NCI-H82 (cell line): ENCODE results near the gene CBFB.
A peak's percentile ranks its signal among the peaks of the same experiment; 100 is the strongest.
"Not testable (repeated sequence)": the region's sequence is repeated elsewhere in the genome, so short reads cannot be mapped to it uniquely, and the experiment has no call there.

Experiments
- DNase-seq: peaks from one replicate; lab custom pipeline; 2025; lab: John Stamatoyannopoulos, UW

CBFB gene

DNA sequence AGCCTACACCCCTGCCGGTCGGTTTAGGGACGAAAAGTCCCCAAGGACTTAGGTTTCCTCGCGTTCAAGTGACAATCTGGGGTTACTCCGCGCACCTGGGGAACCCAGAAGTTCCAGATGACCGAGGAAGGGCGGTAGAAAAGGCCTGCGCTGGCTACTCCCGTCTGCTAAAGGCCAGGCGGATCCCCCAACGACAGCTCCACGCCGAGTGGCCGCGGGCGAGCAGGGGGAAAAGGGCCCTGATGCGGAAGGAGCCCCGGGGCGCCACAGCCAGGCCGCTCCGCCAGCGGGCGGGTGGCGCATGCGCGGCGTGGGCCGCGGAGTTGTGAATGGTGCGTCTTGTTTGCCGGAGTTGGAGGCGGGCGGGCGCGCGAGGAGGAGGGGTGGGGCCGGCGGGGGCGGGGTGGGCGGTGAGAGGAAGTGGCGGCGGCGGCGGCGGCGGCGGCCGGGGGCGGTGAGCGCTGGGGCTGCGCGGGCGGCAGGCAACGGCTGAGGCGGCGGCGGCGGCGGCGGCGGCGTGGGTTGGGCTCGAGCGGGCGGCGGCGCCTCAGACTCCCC is at the start of gene CBFB:
Gene CBFB, plus strand, starts transcription at position 454 of the 558 bp plus-strand sequence. CDS start 259 bp downstream, outside the sequence.
- DNase-seq, result peak; percentile 91

DNA sequence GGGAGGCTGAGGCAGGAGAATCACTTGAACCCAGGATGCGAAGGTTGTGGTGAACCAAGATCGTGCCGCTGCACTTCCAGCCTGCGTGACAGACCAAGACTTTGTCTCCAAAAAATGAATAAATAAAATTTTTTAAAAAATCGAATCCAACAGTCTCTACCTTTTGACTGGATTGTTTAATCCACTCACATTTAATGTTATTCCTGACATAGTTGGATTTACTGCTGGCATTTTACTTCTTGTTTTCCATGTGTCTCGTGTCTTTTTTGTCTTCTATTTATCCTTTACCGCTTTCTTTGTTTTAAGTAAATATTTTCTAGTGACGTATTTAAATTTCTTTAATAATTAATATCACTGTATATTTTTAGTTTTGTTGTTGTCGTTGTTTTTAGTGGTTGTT is 45.9 kb upstream of the CBFB start:
- no peak for DNase-seq

DNA sequence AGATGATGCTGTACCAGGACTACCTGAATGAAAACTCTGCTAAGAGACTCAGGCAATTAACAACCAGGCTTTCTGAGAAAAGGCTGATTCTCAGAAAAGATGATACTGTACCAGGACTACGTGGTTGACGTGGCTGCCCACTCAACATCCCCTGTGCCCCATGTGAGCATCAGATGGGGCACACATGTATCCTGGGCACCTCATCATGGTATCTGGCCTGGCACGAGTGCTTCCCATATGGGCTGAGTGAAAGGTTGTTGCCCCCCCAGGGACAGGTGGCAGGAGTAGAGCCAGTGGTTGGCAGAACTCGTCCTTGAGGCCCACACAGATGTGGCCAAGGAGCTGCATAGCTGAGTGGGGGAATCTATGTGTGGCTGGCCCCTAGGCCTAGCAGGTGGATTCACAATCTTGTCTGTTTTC is 44.0 kb upstream of the CBFB start:
- DNase-seq, result no peak

DNA sequence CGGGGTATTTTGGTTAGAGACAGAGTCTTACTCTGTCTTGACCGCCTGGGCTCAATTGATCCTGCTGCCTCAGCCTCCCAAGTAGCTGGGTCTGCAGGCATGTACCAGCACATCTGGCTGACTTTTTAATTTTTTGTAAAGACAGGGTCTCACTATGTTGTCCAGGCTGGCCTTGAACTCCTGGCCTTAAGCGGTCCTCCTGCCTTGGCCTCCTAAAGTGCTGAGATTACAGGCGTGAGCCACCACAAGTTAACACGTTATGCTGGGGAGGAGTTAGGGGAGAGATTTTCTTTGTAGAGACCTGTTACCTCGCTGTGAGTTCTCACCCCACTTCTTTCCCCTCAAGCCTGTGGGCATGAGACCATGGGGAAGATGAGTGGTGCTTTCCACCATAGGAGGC is 42.4 kb upstream of the CBFB start:
- DNase-seq, result no peak

DNA sequence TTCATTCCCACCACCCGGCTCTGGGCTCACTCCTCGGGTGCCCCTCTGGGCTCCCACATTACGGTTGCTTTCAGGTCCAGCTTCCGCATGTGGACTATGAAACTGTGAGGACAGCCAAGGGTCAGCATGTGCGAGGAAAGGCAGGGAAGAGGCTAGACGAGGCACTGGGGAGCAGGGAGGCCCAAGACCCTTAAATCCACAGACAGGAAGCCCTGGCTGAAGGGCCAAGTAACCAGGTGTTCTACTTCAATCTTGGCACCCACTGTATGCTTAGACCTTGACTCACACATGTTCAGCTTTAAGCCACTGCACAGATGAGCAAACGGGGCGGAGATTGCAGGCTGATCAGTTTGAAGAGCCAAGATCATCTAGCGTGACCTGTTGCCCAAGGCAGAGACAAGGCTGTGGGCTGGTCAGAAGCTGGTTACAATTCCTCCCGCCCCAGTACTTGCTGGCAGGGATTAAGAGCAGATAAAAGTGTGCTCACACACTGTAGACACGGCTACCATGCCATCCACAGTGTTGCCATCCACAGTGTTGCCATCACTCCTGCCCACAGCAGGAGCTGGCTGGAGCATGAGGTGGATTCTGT is 40.7 kb upstream of the CBFB start, which contains the start of gene CES4A:
Gene CES4A, plus strand, starts transcription at position 393 of the 592 bp plus-strand sequence. Its CDS starts 184 bp downstream, at position 577.
- DNase-seq, result peak; percentile 48

DNA sequence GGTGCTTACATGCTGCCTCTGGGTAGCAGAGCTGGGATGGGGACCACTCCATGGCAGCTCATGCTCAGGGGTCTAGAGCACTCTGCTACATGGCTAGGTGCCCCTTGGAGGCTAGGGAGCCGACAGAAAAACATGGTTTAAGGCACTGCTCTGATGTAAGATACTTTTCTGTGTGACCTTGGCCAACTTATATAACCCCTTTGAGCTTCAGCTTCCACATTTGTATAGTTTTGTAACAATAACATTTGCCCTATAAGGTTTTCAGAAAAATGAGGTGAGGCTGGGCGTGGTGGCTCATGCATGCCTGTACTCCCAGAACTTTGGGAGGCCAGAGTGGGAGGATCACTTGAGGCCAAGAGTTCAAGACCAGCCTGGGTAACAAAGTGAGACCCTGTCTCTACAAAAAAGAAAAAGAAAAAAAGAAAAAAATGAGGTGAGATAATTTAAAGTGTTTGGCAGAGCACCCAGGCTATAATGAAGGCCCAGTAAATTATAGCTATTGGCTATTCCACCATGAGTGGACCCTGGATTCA is 37.3 kb upstream of the CBFB start:
- DNase-seq, result no peak

DNA sequence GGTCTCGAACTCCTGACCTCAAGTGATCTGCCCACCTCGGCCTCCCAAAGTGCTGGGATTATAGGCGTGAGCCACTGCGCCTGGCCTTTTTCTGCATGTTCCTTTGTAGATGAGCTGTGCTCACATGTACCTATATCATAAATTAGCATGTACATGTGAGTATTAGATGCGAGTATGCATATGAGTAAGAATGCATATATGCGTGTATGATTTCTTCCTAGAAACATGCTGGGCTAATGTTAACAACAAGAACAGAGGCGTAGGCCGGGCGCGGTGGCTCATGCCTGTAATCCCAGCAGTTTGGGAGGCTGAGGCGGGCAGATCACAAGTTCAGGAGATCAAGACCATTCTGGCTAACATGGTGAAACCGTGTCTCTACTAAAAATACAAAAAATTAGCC is 35.4 kb upstream of the CBFB start:
- not testable (repeated sequence) for DNase-seq

DNA sequence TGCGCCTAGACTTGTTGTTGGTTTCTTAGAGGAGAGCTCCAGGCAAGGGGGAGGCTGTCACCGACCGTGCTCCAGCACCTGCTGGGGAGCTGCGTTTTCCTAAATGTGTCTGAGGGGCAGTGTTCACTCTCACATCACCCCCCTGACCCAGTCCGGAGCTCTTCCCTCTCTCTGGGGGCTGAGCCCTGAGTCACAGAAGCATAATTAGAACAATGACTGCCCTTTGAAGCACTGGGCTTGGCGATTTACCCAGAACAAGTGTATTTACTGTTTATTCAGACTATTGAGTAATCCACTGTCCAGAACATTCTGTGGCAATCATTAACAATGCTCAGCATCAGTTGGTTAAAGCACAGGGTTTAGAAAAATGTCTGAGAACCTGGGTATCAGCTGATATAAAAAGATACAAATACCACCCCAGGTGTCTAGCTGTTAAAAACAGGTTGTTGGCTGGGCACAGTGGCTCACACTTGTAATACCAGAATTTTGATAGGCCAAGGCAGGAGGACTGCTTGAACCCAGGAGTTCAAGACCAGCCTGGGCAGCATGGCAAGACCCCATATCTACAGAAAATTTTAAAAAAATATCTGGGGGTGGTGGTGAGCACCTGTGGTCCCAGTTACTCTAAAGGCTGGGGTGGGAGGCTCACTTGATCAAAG is 32.5 kb upstream of the CBFB start:
- DNase-seq, result no peak

DNA sequence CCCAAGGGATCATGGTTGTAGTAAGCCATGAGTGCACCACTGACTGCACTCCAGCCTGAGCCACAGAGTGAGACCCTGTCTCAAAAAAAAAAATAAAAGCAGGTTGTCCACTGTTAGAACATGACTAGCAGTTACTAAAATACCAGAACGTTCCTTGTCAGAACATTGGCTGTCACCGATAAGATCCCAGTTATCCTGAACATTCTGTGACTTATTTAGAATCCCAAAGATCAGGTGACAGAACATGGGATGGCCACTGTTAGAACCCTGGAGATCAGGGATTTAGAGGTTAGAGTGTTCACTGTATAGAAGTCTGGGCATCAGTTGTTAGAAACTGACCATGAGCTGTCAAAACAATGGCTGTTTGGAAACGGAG is 32.0 kb upstream of the CBFB start:
- no peak for DNase-seq

DNA sequence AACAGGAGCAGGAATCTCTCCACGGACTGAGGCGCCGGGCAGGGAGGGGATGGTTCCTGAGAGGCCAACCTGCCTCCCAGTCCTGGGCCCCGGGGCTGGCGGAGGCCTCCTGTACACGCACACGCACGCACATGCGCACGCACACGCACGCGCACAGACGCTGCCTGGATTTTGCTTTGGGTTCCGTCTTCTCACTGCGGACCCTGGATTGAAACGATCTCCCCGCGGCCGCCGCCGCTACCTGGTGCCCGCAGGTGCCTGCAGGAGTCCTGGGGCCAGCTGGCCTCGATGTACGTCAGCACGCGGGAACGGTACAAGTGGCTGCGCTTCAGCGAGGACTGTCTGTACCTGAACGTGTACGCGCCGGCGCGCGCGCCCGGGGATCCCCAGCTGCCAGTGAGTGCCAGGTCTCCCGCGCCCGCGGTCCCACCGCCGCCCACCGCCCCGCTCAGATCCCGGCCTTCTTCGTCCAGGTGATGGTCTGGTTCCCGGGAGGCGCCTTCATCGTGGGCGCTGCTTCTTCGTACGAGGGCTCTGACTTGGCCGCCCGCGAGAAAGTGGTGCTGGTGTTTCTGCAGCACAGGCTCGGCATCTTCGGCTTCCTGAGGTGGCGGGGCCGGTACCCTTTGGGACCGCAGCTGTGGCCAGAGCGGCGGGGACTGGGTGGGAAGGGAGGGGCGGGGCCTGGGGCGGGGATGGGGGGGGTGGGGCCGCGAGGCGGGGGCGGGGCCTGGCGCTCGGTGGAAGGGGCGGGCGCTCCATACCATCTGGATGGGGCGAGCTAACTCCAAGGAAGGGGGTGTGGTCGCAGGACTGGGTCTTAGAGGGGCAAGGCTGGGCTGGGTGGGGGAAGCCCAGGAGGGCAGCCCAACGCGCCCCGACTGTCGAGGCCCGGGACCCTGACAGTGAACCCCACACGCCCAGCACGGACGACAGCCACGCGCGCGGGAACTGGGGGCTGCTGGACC is 28.3 kb upstream of the CBFB start:
- peak; percentile 89 for DNase-seq

DNA sequence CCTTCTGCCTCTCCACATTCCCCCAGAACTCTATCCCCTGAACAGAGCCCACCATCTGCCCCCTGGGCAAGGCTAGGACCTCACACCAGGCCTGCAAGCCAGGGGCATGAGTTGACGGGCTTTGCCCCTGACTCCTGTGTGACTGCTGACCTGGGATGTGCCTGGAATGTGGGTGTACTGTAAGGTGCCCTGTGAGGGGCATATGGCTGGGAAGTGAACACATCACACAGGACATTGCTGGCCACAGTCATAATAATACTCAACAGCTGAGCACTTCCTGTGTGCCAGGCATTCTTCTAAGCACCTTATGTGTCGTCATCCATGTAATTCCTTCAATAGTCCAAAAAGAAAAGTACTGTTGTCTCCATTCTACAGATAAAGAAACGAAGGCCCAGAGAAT is 27.2 kb upstream of the CBFB start:
- DNase-seq, result no peak

DNA sequence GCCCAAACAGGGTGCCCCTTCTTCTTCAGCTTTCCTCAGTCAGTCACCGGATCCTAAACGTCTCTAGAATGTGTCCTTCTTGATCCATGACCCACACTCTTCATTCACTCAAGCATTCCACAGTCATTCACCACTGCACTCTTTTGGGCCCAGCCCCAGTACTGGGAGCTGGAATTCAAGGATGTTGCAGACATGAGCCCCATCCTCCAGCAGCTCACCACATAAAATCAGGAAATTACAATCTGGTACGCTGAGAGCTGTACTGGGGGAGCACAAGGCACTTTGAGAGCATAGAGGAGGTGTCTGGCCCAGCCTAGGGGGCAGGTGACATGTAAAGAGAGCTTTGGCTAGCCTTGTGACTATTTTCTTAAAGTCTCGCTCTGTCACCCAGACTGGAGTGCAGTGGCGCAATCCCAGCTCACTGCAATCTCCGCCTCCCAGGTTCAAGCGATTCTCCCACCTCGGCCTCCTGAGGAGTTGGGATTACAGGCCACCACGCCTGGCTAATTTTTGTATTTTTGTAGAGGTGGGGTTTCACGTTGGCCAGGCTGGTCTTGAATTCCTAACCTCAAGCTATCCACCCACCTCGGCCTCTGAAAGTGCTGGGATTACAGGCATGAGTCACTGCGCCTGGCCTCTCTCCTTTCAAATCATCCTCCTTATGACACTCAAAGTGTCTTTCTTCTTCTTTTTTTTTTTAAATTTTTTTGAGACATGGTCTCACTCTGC is 21.9 kb upstream of the CBFB start:
- no peak for DNase-seq

DNA sequence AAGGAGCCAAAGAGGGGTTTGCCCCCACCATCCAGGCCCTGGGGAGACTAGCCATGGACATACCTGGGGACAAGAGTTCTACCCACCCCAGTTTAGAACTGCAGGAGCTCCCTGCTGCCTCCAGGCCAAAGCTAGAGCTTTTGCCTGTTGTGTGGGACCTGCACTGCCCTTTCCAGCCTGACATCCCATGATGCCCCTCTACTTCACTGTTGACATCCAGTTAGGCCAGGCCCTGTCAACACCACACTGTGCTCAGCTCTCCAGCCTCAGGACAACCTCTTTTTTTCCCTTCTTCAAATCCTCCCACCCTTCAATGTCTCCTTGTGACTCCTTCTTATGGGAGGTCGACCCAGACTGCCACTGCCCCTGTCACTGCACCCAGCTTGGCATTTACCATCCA is 19.8 kb upstream of the CBFB start:
- DNase-seq, result no peak

DNA sequence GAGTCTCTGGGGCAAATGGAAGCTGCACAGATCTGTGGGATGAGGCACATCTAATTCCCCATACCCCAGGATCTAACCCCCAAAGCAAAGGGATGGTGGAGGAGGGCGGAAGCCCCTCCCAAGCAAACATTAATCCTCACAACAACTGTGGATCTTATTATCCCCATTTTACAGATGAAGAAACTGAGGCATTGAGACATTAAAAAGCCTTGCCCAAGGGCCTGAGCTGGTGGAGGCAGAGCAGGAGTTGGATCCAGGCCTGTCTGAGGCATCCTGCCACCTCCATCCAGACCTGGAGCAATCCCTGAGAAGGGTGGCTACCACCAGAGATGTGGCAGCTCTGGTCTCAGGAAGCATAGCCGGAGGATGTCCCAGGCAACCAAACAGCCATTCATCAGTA is 17.7 kb upstream of the CBFB start:
- no peak for DNase-seq

DNA sequence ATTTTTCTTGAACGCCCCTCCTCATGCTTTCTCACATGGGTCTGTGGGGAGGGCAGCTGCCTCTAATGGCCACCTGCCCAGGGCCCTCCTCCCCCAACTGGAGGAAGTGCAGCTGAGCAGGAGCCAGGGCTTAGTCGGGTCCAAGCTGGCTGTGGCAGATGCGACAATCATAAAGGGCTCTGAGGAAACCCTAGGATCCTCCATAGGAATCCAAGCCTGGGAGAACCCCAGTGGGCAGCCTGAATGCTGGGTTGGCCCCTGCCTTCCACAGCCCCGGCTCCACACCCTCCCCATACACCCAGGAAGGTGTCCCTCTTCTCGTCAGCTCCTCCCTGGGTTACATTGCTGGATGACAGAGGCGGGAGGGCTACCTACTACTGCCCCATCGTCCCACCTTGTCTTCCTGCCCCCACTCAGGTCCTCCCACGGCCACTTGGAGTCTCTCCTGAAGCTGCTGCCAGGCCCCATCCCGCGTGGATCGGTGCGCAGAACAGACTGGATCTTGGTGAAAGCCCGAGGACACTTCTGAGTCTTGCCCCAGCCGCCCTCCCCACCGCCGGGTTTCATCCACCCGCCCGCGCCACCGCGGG is 15.6 kb upstream of the CBFB start:
- peak; percentile 87 for DNase-seq

DNA sequence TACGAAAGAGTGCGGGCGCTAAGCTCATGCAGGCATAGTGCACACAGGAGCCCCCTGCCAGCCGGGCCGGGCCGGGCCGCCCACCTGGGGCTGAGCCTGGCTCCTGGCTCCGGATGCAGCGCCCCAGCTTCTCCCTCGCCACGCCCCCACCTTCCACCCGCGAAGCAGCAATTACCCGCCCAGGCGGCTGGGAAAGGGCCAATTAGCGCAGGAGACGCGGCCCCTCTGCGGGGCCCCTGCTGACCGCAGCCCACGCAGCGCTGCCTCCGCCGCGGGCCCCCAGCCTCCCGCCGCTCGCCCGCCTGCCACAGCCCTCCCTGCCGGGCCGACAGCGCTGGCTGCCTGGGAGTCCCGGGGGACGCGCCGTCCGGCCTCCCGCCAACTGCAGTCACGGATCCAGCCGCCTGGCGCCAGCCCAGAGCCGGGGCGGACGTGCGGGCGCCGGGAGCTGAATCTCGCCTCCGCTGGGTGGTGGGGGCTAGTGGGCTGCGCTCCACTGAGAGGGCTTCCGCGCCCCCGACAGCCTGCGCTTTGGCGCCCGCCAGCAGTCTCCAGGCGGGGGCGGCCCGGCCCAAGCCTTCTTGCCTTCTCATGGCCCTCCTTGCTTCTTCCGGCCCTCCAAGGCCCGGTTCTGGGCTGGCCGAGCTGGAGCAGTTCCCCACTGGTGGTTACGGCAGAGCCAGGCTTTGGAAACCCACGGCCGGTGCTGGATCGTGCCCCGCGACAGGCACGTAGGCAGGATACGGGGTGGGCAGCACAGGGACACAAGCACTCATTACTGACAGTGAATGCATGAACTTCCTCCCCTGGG is 14.9 kb upstream of the CBFB start:
- DNase-seq, result peak; percentile 86

DNA sequence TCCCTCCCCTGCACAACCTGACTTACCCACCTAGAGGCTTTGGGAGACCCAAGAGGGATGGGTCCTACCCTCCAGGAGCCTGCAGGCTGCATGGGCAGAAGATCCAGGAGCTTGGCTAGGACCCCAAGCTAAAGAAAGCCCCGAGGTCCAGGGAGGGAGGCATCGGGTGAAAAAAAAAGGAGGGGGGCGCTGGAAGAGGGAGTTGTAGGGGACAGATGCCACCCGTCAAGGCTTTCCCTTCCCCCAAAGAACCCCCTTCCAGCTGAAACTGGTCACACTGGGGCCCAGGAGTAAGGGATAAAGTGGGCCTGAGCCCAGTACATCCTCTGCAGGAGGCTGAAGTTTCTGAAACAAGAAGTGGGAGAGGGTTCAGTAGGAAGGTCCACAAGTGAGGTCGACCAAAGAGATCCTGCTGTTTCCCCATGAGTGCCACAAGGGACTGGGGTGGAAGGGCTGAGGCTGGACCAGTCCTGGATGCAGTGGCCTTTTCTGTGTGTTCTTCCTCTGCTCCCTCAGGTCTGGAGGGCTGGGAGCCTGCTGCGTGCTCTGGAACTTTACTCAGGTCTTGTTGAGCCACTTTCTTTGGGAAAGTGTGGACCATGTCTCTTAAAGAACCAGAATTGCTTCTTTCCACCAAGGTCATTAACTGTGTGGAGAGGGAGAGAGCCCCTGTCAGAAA is 14.2 kb upstream of the CBFB start:
- peak; percentile 35 for DNase-seq

DNA sequence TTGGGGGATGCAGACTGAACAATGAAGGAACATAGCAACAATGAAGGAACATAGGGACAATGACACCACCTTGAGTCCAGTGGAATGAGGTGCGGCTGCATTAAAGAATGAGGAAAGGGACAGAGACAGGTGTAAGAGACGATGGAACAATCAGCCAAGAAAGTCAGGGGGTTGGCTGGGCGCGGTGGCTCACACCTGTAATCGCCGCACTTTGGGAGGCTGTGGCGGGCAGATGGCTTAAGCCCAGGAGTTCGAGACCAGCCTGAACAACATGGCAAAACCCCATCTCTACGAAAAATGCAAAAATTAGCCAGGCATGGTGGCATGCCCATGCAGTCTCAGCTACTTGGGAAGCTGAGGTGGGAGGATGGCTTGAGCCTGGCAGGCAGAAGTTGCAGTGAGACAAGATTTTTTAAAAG is 13.6 kb upstream of the CBFB start:
- peak; percentile 38 for DNase-seq

DNA sequence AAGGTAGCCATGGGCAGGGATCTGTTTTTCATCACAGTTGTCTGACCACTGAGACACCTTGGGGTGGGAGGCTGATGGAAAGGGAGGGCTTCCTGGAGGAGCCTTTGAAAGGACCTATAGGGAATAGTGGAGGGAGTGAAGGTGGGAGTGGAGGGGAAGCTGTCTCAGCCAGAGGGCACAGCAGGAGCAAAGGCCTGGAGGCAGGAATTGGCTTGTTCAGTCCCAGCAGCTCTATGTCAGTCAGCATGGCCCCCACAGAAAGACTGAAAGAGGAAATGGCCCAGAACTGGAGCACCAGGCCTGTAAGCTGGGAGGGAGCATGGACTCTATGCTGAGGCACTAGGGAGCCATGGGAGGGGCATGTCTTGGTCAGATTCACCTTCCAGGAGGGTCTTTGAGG is 12.8 kb upstream of the CBFB start:
- no peak for DNase-seq
